Lung (tissue), 12 donors: ENCODE measurements around the gene AK8. TPM values are rescaled to one million over a fixed set of nuclear protein-coding genes. Genes with fewer than 3 reads are reported as not detected.

Experiments
- ATAC-seq: fragments of 200-7000 bp; cut with Tn5 transposase; one replicate; pipeline ENCODE4 v1.9.1; 2020; ENCODE audit warnings: moderate number of reproducible peaks; ENCODE audit not compliant: insufficient read depth, low FRiP score
- DNase-seq, 3 donors: peaks; one replicate each; pipeline ENCODE4 v3.0.0-alpha.2; 2013 to 2017
- H3K27ac ChIP-seq, 2 donors: one replicate each; pipeline ENCODE4 v1.5.1; 2013; ENCODE audit warnings: mild to moderate bottlenecking in 2 of 2, moderate library complexity in 2 of 2, control low read depth in 1 of 2, inconsistent platforms in 1 of 2, low read depth in 1 of 2, low read length in 1 of 2
- H3K27me3 ChIP-seq, 3 donors: one replicate each; pipeline ENCODE4 v1.5.1; 2013; ENCODE audit warnings: low read length in 2 of 3; ENCODE audit not compliant: control insufficient read depth in 3 of 3, insufficient read depth in 3 of 3
- H3K36me3 ChIP-seq, 4 donors: one replicate each; pipeline ENCODE4 v1.5.1; 2013; ENCODE audit warnings: low read length in 4 of 4, mild to moderate bottlenecking in 1 of 4, moderate library complexity in 1 of 4; ENCODE audit not compliant: control insufficient read depth in 4 of 4, insufficient read depth in 4 of 4
- H3K4me1 ChIP-seq, 5 donors: one replicate each; pipeline ENCODE4 v1.5.1; 2013; ENCODE audit warnings: low read length in 5 of 5, mild to moderate bottlenecking in 2 of 5, moderate library complexity in 1 of 5; ENCODE audit not compliant: control insufficient read depth in 5 of 5, insufficient read depth in 5 of 5
- H3K4me3 ChIP-seq: one replicate; pipeline ENCODE4 v1.5.1; 2013; ENCODE audit warnings: mild to moderate bottlenecking, control low read depth, moderate library complexity
- H3K9ac ChIP-seq, 2 donors: one replicate each; pipeline ENCODE4 v1.5.1; 2013; ENCODE audit warnings: low read length in 2 of 2, control low read depth in 1 of 2; ENCODE audit not compliant: insufficient read depth in 1 of 2
- H3K9me3 ChIP-seq, 4 donors: one replicate each; pipeline ENCODE4 v1.5.1; 2013; ENCODE audit warnings: low read length in 3 of 4, mild to moderate bottlenecking in 1 of 4, moderate library complexity in 1 of 4; ENCODE audit not compliant: control insufficient read depth in 4 of 4, insufficient read depth in 3 of 4
- WGBS, 2 donors: extraction: QIAGEN DNeasy Blood & Tissue Kit; methylation state at CpG; one replicate each; pipeline ENCODE4 v1.1.7; 2013; 5-methylcytosine and 5-hydroxymethylcytosine counted together
- polyA plus RNA-seq, 2 donors: library from polyadenylated mRNA; stranded (reverse); fragments of 200-250 nt; gene quantifications; one replicate each; pipeline ENCODE4 v1.2.1, GENCODE V29; 2013
- total RNA-seq, 2 donors: library from RNA; depleted of rRNA in 1 of 2; stranded (reverse); fragments of >200 nt in 1 of 2; gene quantifications; one replicate each; pipeline ENCODE4 v1.2.1, GENCODE V29; 2014 to 2021
- TF ChIP-seq, protein P1 (sequence below): IDR thresholded peaks from 2 replicates; pipeline ENCODE4 v1.5.1; 2012; ENCODE audit warnings: mild to moderate bottlenecking; ENCODE audit errors: control extremely low read depth, extremely low read depth
- donor health status: control.
- donor health status: control.
- donor health status: Bipolar disorder and iron deficiency.
- donor health status: healthy.
- donor health status: DM: yes; HTN: yes; CAD: no.

Gene AK8
- total and polyA plus RNA-seq, 4 donors: 1.9 to 10.6 (median 3.7) TPM

- H3K27me3 ChIP-seq: no peaks in the 10 kb centered on the region
- 89 to 90% methylated on average over 13 of the region's 13 CpGs for WGBS, 2 donors
- peaks cover 24 to 60% (median 35%) of the 10 kb centered on the region in 4 donors for H3K36me3 ChIP-seq
- H3K4me3 ChIP-seq: no peak overlapping the region
- TF ChIP-seq, protein P1, sequence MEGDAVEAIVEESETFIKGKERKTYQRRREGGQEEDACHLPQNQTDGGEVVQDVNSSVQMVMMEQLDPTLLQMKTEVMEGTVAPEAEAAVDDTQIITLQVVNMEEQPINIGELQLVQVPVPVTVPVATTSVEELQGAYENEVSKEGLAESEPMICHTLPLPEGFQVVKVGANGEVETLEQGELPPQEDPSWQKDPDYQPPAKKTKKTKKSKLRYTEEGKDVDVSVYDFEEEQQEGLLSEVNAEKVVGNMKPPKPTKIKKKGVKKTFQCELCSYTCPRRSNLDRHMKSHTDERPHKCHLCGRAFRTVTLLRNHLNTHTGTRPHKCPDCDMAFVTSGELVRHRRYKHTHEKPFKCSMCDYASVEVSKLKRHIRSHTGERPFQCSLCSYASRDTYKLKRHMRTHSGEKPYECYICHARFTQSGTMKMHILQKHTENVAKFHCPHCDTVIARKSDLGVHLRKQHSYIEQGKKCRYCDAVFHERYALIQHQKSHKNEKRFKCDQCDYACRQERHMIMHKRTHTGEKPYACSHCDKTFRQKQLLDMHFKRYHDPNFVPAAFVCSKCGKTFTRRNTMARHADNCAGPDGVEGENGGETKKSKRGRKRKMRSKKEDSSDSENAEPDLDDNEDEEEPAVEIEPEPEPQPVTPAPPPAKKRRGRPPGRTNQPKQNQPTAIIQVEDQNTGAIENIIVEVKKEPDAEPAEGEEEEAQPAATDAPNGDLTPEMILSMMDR: no peak
- no peak overlapping the region for H3K9ac ChIP-seq
- DNase-seq (no peak), ATAC-seq (no peak)
- H3K27ac ChIP-seq: no peak overlapping the region
- peaks cover 0 to 2% (median 0%) of the 10 kb centered on the region in 4 donors for H3K9me3 ChIP-seq
- no peaks in the 10 kb centered on the region for H3K4me1 ChIP-seq
Observed at GRCh38 chr9:132903574-132904492, 25.7 kb upstream of the AK8 start.

GRCh38 chr9:132901858-132902831, 24.1 kb upstream of the AK8 start:
- Histone ChIP-seq H3K9ac (no peak overlapping the region), H3K4me3 (no peak overlapping the region), H3K36me3 (peaks cover 24 to 69% (median 38%) of the 10 kb centered on the region in 4 donors), H3K27me3 (no peaks in the 10 kb centered on the region), H3K4me1 (no peaks in the 10 kb centered on the region), H3K9me3 (peaks cover 0 to 2% (median 0%) of the 10 kb centered on the region in 4 donors), H3K27ac (no peak overlapping the region)
- 48 to 52% methylated on average over 11 of the region's 11 CpGs for WGBS, 2 donors
- TF ChIP-seq, protein P1: peak; percentile 63
- ATAC-seq: peak; percentile 83
- DNase-seq: peak; percentile 88 to 90 (median 89)

DNA sequence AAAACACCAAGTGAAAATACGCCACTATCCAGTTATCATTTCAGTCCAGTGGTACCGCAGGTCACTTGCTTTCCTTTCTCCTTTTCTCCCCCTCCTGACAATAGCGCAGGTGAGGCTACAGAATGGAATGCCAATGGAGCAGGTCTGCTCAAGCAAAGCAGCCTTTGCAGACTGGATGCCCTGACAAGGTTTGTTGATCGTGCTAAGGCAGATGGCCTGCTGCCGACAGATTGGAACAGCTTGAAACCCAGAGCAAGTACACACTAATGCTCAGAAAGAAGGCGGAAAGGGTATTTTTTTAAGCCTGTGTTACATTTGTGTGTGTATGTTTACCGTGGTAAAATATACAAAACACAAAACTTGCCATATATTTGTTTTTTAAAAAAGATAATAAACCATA, 20.0 kb upstream of the AK8 start:
- Histone ChIP-seq H3K4me3 (no peak overlapping the region), H3K36me3 (peaks cover 23 to 70% (median 45%) of the 10 kb centered on the region in 4 donors), H3K9me3 (peaks cover 0 to 2% (median 0%) of the 10 kb centered on the region in 4 donors), H3K27ac (no peak overlapping the region), H3K9ac (no peak overlapping the region), H3K27me3 (no peaks in the 10 kb centered on the region), H3K4me1 (peaks cover 0 to 30% (median 6%) of the 10 kb centered on the region in 5 donors)
- DNase-seq: no peak
- no peak for ATAC-seq
- TF ChIP-seq, protein P1: no peak
- WGBS, 2 donors: 95% methylated on average over 7 of the region's 7 CpGs
